NCI-H187 (cell line): Measurements from ENCODE around the gene MYMX.
"Not testable (repeated sequence)": the region's sequence is repeated elsewhere in the genome, so short reads cannot be mapped to it uniquely, and the experiment has no call there.

Source experiments
- DNase-seq, 2 experiments: peaks; one replicate each; lab custom pipeline; 2025; lab: John Stamatoyannopoulos, UW

MYMX gene

DNA sequence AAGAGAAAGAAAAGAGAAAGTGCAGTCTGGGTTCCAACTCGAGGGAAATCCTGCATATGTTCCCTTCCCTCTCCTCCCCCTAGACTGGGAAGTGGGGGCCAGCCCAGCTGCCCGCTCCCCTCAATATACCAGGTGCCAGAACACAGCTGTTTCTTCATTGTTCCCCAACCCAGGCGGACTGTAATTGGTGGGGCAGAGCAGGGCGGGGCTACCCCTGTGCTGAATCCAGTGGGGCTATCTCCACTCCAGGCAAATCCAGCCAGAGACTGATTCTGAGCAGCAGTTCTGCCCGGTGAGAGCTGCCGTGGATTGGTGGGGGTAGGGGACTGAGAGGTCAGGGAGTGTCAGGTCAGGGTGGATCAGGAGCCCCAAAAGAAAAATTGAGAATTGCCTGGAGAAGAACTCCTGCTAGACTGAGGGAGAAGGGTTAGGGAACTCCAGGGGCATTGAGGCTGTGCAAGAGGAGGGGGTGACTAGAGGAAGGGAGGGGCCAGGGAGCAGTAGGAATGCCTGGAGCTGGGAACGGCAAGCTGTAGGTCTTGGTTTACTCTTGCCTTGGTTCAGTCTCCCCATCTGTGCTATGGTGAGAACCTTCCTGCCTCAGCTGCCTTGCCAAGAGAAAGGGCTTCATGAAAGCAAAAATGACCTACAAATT is at the start of gene MYMX:
MYMX (plus strand) TSS at position 250 of the 655 bp plus-strand sequence. CDS start 546 bp downstream, outside the sequence.
- no peak for DNase-seq

DNA sequence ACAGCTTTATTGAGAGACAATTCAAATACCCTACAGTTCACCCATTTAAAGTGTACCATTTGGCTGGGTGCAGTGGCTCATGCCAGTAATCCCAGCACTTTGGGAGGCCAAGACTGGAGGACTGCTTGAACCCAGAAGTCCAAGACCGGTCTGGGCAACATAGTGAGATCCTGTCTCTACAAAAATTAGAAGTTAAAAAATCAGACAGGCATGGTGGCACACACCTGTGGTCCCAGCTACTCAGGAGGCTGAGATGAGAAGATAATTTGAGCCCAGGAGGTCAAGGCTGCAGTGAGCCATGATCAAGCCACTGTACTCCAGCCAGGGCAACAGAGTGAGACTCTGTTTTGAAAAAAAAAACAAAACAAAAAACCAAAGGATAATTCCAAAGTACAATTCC is 49.2 kb upstream of the MYMX start:
- DNase-seq = no peak

DNA sequence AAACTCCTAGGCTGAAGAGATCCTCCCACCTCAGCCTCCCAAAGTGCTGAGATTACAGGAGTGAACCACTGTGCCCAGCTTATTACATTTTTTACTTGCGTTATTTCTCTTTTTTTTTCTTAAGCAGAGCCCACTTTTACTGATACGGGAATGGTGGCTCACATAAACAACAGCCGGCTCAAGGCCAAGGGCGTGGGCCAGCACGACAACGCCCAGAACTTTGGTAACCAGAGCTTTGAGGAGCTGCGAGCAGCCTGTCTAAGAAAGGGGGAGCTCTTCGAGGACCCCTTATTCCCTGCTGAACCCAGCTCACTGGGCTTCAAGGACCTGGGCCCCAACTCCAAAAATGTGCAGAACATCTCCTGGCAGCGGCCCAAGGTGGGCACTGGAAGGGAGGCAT is 47.6 kb upstream of the MYMX start:
- no peak for DNase-seq

DNA sequence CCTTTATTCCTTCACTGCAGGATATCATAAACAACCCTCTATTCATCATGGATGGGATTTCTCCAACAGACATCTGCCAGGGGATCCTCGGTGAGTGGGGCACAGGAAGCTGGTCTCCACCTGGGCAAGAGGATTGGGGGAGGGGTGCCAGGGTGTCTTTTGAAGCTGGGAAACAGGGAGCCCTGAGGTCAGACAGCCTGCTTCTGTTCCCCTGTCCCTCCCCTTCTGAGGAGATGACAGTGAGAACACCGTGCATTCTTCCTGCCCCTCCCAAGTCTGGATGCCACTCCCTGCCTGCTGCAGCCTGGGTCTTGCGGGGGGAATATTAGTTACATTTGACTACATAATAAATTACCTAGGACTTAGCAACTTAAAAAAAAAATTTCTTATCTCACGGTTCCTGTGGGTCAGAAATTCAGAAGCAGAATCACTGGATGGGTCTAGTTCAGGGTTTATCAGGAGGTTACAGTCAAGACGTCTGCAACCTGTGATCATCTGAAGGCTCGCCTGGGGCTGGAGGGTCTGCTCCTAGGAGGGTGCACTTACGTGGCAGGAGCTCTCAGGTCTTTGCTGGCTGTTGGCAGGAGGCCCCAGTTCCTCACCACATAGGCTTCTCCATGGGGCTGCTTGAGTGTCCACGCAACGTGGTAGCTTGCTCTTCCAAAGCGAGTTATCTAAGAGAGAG is 46.7 kb upstream of the MYMX start:
- no peak for DNase-seq

DNA sequence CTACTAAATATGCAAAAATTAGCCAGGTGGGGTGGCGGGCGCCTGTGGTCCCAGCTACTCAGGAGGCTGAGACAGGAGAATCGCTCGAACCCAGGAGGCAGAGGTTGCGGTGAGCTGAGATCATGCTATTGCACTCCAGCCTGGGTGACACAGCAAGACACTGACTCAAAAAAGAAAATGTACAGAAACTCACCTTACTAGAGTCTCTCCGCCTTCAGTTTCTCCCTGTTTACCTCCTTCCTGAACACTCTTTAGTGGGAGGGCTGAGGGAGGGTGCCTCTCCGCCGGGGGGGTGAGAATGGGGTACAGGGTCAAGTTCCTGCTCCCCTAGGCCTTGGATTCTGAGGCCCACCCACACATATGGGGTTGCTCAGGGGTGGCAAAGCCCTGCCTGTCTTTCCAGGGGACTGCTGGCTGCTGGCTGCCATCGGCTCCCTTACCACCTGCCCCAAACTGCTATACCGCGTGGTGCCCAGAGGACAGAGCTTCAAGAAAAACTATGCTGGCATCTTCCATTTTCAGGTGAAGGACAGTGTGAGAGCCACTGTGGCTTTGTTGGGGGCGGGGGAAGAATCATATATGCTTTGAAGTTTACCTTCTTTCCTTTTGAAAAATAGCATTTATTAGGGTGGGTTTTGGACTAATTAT is 44.7 kb upstream of the MYMX start:
- no peak for DNase-seq

DNA sequence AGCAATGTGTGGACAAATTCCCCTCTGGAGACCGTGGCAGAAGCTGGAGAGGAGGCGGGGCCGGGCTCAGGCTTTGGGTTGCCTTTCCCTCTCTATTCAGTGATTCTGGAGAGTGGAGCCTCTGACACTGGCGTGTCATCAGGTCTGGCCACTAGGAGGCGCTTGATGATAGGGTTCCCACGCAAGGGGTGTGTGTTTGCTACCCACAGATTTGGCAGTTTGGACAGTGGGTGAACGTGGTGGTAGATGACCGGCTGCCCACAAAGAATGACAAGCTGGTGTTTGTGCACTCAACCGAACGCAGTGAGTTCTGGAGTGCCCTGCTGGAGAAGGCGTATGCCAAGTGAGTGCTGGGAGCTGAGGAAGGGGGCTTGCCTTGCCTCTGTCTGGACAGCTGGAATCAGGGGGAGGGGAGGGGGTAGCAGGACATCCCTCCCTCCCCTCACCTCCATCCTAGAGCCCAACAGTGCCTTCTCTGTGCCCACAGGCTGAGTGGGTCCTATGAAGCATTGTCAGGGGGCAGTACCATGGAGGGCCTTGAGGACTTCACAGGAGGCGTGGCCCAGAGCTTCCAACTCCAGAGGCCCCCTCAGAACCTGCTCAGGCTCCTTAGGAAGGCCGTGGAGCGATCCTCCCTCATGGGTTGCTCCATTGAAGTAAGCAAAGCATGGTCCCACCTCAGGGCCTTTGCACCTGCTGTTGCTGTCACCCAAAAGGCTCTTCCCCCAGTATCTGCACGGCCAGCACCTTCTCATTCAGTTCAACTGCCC is 43.8 kb upstream of the MYMX start:
- peak; percentile 8 to 53 for DNase-seq

DNA sequence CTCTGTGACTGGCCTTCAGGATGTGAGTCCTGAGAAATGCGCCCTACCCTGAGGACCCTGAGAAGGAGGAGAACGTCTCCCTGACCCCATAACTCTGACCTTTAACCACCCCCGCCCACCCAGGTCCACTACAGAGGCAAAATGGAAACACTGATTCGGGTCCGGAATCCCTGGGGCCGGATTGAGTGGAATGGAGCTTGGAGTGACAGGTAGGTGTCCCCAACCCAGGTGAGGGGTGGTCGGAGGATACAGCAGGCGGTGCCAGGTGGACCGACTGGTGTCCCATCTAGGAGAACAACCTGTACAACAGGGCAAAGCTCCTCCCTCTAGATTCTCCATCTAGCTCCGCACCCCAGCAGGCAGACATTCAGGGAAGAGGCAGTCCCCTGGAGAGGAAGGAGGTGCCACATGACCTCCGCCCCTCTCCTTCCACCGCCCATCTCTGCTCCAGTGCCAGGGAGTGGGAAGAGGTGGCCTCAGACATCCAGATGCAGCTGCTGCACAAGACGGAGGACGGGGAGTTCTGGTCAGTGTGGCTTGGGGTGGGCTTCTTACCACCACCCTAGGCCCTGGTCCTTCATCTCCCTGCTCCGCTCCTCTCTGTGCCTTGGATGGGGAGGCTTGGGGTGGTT is 40.5 kb upstream of the MYMX start:
- DNase-seq = no peak

DNA sequence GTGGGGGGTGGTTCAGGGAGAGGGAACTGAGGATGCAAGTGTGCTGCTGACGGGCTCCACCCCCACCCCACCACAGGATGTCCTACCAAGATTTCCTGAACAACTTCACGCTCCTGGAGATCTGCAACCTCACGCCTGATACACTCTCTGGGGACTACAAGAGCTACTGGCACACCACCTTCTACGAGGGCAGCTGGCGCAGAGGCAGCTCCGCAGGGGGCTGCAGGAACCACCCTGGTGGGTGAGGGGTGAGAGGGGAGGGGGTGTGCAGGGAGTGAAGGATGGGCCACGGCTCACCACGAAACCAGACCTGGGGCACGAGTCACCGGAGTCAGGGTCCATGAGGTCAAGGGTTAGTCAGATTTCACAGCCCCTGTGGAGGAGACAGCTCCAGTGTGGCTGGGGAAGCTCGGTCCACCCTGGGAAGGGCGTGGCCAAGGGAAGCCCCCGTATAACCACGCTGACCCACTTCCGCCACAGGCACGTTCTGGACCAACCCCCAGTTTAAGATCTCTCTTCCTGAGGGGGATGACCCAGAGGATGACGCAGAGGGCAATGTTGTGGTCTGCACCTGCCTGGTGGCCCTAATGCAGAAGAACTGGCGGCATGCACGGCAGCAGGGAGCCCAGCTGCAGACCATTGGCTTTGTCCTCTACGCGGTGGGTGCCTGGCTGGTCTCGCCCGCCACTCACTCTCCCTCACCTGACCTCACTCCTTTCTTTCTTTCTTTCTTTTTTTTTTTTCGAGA is 39.8 kb upstream of the MYMX start:
- no peak for DNase-seq

DNA sequence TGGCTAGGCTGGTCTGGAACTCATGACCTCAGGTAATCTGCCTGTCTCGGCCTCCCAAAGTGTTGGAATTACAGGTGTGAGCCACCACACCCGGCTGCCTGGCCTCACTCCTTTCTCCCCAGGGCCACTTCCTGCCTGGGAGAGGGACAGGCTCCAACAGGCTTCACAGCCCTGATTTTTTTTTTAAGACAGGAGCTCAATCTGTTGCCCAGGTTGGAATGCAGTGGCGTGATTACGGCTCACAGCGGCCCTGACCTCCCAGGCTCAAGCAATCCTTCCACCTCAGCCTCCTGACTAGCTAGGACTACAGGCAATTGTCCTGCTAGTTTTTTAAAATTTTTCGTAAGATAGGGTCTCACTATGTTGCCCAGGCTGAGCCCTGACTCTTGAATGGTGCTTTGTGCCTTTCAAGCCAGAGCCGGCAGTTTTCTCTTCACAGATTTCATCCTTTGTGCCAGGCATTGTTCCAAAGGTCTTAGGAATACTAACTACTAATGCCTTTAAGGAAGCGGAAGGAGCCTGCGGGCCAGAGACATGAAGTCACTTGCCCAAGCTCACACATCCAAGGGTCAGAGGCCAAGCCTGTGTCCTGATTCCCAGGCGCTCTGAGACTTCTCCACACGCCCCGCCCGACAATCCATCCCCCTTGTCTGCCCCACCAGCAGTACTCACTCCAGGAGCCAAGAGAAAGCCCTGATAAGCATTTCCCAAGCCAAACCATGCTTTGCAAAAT is 38.9 kb upstream of the MYMX start:
- DNase-seq = no peak

DNA sequence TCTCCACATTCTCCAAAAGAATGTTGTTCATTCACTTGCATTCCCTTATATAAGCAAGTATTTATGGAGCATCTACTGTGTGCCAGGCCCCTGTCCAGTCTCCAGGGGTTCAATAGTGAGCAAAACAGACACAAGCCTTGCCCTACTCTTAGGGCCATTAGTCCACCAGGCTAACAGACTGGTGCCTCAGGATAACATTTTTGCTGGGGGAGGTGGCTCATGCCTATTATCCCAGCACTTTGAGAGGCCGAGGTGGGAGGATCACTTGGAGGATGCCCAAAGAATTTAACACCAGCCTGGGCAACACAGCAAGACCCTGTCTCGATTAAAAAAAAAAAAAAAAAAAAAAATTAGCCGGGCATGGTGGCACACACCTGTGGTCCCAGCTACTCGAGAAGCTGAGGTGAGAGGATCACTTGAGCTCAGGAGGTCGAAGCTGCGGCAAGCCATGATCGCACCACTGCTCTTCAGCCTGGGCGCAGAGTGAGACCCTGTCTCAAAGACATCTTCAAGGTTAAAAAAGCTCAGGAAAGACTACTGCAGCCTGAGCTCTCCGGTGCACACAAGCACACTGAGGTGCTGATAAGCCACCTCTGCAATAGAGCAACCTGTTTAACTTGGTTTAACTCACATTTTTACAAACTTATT is 38.2 kb upstream of the MYMX start:
- DNase-seq = no peak

DNA sequence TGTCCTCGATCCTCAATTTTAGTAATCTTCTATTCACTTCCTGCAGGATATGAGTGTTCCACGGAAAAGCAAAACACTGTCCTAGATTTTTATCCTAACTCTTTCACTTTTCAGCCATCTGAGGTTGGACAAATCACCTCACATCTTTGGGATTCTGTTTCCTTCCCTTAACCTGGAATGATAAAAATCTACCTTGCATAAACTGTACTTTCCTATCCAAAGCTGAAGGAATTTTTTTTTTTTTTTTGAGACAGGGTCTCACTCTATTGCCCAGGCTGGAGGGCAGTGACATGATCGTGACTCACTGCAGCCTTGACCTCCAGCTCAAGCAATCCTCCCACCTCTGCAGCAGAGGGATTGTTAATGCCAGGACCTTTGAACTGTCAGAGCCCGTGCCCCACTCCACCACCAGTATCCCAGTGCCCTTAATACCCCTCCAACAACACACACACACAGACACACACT is 37.6 kb upstream of the MYMX start:
- no peak for DNase-seq

DNA sequence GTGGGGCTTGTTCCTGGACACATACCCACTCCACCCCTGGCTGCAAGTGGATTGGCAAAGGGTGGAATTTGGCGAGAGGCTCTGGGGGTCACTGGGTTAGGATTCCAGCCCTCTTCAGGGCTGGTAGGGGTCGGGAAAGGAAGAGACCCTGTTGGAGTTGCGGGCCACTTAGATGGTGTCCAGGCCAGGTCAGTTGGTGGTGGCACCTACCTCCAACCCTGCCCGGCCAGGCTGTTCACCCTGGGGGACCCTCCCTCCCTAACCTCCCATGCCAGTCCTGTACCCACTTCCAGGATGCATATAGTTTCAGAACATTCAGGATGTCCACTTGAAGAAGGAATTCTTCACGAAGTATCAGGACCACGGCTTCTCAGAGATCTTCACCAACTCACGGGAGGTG is 37.1 kb upstream of the MYMX start:
- no peak for DNase-seq

DNA sequence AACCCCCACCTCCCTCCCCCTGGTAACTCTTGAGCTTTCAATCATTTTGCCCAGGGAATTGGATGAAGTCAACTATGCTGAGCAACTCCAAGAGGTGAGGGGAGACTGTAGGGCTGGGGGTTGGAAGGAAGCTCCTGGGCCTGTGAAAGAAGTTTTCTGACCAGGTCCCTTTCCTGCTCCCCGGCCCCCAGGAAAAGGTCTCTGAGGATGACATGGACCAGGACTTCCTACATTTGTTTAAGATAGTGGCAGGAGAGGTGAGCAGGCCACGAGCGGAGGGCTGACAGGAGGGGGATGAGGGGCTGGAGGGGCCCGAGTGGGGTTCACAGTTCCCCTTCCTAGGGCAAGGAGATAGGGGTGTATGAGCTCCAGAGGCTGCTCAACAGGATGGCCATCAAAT is 36.3 kb upstream of the MYMX start:
- DNase-seq = no peak

DNA sequence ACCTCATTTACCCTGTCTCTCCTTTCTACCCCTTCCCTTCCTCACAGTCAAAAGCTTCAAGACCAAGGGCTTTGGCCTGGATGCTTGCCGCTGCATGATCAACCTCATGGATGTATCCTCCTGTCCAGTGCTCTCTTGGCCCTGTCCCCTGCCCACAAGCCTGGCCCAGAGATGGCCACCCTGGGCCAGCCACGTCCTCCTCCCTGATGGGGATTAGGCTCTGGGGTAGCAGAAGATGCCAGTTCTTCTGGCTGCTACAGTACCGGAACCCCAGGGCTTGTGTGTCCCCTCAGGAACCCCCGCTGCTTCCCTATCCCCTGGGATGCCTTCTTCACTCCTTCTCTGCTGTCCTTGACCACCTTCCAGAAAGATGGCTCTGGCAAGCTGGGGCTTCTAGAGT is 35.8 kb upstream of the MYMX start:
- no peak for DNase-seq

DNA sequence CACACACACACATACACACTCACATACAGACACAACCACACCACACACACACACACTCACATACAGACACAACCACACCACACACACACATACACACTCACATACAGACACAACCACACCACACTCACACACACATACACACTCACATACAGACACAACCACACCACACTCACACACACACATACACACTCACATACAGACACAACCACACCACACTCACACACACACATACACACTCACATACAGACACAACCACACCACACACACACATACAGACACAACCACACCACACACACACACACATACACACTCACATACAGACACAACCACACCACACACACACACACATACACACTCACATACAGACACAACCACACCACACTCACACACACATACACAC is 34.9 kb upstream of the MYMX start:
- DNase-seq = not testable (repeated sequence)

DNA sequence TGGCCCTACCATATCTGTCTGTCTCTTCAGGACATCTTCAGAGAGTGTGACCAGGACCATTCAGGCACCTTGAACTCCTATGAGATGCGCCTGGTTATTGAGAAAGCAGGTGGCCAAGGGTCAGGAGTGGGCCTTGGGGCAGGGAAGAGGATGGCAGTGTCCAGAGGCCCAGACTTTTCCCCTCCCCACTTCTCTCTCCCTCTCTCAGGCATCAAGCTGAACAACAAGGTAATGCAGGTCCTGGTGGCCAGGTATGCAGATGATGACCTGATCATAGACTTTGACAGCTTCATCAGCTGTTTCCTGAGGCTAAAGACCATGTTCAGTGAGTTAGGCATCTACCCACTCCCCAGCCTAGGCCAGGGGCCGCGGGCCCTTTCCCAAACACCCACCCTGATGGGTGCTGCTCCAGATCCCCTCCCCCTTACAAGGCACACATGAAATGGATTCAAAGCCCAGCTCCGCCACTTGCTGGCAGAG is 33.8 kb upstream of the MYMX start:
- no peak for DNase-seq

DNA sequence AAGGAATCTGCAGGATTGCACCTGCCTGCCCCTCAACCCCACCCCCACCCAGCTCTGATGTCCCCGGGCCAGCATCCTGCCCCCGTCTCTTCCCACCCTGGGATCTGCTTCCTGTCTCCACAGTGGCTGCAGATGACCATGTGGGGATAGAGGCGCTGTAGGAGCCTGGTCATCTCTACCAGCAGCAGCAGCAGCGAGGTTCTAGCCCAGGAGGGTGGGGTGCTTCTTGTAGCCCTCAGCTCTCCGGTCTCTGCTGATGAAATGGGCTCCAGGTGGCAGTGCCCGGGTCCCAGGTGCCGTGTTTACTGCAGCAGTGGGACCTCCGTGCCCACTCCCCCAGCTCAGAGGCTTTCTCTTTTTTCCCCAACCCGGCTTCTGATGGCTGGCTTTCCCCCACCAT is 32.9 kb upstream of the MYMX start:
- DNase-seq = no peak

DNA sequence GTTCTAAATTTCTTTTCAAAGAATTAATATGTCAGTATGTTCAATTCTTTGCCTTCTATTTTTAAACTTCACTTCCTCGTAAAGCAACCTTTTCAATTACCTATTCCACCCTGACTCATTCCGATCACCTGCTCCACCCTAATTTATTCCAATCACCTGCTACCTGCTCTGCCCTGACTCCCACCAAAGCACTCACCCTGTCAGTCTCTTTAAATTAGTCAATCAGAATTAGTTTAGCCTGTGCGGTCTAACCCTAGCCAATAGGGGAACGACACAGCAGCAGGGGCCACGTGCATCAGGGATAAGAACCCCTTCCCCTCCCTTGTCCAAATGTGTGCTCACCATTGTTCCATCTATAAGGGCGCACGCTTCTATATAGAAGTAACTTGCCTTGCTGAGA is 31.4 kb upstream of the MYMX start:
- DNase-seq = not testable (repeated sequence)

DNA sequence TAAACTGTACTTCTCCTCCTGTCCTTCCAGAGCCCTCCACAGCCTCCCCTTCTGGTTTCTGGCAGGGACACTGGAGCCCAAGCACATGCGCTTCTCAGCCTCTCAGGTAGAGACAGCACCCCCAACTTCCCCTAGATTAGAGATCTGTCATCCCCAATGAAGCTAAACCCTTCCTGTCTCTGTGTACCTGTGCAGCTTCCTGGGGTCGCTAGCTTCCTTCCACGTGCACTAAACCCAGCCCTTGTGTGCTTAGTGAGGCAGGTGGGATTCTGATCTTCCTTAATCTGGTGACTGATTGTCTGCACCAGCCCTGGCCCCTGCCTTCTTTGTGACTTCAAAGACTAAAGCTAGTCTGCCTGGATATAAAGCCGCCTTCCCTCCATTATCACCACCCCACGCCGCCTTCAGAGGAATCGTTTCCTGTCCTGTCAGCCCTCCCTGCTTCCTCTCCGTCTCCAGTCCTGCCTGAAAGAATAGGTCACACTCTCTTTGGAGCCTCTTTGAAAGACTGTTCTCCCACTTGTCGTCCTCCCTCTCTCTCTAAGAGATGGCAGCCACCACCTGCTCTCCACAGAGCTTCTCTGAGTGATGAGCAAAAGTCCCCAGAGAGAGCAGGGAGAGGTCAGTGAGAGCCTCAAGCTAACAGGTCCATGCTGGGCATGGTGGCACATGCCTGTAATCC is 30.6 kb upstream of the MYMX start:
- DNase-seq = no peak
